GM18909 (cell line): ENCODE measurements around the gene AHR.

Experiments used
- ATAC-seq: cut with Tn5 transposase; IDR thresholded peaks from one replicate; pipeline ENCODE4 v1.9.1; 2021; ENCODE audit warnings: mild to moderate bottlenecking; ENCODE audit not compliant: unreplicated experiment, poor library complexity

The AHR gene

DNA sequence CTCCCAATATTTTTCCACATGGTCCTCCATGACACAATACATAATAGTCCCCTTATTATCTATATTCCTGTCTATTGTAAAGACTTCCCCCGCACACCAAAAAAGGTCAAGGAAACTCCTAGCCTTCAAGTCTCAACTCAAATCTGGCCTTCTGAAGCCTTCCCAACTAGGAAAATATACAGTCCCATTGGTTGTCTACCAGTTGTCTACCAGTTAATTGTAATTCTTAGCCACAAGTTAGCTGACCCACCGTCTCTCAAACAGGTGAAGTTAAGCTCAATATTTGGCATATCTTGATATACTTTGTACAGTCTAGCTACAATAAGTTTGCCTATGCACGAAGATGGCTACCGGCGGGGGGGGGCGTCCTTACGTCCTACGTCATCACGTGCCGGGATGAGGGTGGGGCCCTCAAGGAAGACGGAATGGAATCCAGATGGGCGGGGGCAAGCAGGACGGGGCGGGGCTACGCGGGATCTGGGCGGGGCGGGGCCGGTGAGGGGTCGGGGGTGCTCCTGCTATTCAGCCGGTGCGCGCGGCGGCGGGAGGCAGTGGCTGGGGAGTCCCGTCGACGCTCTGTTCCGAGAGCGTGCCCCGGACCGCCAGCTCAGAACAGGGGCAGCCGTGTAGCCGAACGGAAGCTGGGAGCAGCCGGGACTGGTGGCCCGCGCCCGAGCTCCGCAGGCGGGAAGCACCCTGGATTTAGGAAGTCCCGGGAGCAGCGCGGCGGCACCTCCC, at the start of gene AHR:
AHR (plus strand) TSS at position 551 of the 738 bp plus-strand sequence. CDS start 613 bp downstream, outside the sequence.
- peak; percentile 65 for ATAC-seq

DNA sequence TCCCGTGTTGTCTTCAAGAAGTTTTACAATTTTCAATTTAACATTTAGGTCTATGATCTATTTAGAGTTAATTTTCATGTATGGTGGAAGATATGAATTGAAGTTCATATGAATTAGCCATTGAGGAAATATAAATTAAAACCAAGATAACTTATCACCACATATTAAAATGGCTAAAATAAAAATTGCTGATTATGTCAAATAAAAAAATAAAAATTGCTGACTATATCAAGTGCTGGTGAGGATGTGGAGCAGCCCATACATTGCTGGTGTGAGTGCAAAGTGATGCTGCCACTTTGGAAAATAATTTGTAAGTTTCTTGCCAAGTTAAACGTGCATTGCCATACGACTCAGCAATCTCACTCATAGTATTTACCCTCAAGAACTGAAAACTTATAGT, 44.6 kb upstream of the AHR start:
- ATAC-seq: no peak

DNA sequence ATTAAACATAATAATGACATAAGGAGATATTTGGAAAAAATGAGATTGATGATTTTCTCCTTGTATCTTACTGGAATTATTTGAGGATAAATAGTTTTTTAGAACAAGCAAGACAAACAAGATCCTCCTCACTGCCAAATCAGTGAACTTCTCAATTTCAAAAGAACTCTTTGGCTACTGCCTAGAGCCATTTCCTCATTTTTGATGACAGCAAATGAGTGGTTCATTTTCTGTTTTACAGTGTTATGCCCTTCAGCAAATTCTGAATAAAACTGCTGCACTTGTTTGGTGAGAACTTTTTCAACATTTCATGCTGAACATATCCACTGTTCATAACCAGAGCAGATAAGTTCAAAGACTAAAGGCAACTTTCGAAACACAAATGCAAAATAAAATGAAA, 42.5 kb upstream of the AHR start:
- no peak for ATAC-seq

DNA sequence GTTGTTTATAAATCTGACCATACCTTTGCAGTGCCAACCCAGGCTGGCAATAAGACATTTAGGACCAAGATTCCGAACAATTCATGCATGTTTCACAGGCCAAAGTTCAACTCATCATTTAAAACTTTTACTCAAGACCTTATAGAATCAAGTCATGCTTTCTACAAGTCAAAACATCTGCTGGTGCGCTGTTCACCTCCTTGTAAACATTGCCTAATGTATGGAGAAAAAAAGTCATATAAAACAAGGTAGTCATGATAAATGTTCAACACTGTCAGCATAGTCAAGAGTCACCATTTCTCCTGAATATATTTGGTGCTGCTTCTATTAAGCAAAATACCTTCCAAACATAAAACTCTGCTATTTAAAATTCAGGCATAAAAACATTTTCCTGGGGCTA, 42.1 kb upstream of the AHR start:
- no peak for ATAC-seq

DNA sequence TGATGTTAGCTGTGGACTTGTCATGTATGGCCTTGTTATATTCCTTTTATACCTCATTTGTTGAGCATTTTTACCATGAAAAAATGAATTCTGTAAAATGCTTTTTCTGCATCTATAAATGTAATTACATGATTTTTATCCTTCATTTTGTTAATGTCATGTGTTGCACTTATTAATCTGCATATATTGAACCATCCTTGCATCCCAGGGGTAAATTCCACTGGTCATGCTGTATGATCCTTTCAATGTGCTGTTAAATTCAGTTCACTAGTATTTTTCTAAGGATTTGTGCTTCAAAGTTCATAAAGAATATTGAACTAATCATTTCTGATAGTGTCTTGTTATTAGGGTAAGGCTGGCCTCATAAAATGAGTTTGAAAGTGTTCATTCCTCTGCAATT, 31.9 kb upstream of the AHR start:
- ATAC-seq: no peak

DNA sequence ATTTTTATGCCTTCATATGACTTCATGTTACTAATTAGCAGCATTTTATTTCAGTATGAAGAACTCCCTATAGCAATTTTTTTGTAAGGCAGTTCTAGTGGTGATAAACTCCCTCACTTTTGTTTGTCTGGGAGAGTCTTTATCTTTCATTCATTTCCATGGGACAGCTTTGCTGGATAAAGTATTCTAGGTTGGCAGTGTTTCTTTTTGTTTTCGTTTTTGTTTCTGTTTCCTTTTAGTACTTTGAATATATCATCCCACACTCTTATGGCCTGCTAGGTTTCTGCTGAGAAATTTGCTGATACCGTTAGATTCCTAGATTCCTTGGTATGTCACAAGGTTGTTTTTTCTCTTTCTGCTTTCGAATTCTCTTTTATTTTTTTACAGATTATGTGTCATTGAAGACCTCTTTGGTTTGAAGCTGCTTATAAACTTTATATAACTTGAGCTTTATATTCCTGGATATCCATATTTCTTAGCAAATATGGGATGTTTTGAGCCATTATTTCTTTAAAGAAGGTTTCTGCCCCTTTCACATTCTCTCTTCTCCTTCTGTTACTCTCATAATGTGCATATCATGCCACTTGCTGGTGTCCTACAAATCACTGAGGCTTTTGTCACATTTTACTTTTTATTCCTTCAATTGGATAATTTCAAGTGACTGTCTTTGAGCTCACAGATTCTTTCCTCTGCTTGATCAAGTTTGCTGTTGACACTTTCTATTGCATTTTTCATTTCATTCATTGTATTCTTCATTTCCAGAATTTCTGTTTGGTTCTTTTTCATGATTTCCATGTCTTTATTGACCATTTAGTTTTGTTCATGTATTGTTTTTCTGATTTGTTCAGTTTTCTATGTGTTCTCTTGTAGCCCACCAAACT, 28.9 kb upstream of the AHR start:
- no peak for ATAC-seq

DNA sequence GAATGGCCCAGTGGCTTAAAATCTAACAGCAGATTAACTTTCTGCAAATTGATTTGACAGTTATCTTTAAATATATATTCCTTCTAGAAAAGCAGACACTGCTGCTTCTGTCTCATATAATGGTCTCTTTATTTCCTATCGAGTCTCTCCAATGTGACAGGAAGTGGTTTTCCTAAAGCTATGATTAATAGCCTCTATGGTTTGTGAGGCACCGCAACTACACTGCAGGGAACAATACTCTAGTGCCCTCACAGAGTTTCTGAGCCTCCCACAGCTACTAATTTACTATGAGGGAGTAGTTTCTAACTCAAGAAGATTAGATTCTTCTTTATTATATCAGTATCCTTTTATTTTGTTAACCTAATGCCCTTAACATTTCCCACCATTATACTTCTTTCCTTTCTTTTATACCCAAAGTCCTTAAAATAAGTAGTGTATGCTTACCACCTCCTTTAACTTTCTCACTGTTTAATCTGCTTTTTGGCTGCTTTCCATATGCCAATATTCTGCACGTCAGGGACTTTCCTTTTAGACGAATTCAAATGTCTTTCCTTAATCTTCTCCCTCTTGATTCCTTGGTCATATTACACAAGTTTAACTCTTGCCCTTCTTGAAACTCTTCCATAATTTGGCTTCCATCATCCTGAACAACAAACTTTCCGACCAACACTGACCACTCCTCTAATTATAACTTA, 23.8 kb upstream of the AHR start:
- ATAC-seq: no peak

DNA sequence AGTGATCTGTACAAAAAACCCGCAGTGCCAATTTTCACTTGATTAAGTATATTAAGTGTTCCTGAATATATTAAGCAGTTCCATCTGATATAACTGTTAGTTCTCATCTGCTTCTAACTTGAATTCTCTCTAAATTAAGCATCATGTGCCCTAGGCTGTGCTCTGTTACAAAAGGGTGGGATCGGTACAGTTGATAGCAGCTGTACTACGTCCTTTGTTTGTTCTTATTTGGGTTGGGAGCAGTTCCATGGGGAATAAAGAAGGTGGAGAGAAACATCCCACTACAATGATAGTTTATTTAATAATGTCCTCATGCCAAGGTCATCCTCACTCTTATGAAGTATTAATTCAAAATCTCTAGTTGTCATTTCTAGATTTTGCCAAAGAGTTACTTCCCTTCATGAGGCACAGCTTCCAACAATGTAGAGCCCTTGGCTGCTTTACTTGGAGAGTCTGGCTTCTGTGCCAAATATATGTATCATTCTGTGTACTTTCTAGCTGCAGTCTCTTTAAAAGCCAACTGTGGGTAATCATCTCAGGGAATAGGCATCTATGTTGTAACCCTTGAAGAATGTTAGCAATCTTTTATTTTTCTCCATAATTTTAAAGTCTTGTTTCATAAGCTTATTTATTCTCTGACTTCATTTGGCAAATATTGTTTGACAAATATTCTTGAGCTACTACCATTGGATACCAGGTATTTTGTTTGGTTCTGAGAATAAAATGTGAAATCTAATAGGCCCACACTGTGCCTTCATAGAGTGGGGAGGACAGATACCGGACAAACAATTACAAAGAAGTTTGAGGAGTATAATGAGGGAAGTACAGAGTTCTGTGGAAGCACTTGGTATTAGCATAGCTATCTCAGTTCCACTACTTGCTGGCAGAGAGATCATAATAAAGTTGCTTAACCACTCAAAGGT, 22.4 kb upstream of the AHR start:
- ATAC-seq: no peak

DNA sequence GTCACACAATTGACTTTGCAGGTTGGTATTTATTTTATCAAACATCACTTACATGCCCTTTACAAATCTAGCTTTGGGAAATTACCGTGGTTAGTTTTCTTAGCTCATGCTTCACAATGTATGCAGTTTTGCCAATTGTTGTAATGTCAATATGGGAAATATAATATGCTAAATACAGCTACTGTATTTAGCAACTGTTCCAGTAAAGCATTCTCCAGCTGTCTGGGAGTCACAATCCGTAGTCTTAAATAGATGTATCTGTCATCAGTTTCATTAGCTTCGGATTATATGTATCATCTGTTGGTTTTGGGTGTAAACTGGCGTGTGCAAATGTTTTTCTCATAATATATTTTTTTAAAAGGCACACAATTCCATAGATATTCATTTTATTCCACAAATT, 19.4 kb upstream of the AHR start:
- ATAC-seq: no peak

DNA sequence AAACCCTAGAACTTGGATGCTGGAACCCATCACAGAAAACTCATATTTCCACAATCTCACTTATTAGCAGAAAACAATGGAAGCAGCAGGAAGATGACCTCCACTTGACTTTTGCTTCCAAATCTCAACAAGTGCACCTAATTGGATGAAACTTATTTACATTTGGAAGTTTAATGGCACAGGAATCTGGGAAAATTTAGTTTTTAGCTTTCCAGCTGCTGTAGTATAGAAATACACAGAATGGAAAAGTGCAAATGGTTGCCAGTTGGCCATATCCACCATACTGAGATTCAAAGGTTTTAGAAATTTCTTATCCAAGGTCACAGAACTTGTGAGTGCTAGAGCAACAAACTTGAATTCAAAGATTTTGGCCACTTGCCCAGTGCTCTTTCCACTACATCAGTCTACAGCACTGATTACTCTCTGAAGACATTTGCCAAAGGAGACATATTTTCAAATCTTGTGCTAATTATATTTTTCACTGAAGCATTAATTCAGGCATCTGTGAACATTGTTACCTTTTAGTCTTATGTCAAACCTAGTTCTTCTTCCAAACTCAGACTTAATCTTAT, 9.3 kb upstream of the AHR start:
- no peak for ATAC-seq

DNA sequence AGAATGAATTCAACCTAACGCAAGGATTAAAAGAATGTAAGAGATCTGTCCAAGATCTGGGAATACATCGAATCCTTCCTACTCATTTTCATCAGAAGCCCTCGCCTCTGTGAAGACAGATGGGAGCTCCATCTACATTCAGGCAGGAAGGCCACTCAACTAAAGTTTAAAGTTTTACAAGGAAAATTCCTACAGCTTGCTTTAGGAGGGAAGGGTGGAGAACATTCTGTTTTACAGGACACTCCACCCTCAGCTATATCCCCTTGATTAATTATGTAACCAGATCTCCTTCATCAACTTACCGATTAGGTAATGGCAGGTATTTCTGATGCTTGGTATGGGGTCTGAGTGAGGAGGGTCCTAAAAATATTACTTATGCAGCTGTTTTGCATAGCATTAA, 5.6 kb upstream of the AHR start:
- no peak for ATAC-seq

DNA sequence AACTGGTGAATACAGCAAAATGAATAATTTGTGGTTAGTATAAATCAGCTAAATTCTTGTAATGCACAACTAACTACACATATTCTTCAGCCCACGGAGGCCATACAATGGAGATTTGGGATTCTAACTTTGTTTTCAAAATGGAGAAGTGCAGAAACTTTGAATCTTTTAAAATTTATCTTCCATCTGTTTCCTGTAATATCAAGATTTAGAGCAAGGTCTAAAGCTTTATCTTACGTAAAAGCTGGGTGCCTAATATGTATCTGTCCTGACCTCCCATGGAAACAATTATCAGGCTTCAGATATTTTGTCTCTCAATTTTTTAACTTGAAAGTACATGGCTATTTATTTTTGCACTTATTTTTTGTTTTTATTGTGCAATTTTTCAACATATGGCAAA, 5.0 kb upstream of the AHR start:
- no peak for ATAC-seq

DNA sequence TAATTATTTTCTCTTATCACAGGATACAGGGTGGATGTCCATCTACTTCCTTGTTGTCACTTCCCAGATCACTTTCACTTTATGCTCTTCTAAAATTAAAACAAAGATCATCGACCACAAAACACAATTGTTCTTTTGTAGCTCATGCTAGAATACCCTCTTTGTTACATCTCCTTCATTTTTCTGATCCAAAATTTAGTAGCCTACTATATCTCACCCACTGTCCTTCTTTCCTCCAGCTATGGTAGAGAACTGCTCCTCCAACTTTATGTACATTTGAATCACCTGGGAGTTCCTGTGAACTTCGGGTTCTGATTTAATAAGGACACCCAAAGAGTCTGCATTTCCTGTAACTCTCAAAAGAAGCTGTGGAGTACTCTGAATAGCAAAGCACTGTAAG, 1.2 kb upstream of the AHR start:
- no peak for ATAC-seq

DNA sequence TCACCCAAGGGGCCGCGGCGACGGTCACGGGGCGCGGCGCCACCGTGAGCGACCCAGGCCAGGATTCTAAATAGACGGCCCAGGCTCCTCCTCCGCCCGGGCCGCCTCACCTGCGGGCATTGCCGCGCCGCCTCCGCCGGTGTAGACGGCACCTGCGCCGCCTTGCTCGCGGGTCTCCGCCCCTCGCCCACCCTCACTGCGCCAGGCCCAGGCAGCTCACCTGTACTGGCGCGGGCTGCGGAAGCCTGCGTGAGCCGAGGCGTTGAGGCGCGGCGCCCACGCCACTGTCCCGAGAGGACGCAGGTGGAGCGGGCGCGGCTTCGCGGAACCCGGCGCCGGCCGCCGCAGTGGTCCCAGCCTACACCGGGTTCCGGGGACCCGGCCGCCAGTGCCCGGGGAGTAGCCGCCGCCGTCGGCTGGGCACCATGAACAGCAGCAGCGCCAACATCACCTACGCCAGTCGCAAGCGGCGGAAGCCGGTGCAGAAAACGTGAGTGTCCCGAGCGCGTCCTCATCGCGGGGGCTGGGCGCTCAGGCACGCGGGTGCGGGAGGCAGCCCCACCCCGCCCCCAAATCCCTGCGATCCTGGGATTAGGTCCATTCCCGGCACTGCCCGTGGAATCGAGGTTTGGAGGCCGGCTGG, 509 bp downstream of the AHR start:
- peak; percentile 37 for ATAC-seq

DNA sequence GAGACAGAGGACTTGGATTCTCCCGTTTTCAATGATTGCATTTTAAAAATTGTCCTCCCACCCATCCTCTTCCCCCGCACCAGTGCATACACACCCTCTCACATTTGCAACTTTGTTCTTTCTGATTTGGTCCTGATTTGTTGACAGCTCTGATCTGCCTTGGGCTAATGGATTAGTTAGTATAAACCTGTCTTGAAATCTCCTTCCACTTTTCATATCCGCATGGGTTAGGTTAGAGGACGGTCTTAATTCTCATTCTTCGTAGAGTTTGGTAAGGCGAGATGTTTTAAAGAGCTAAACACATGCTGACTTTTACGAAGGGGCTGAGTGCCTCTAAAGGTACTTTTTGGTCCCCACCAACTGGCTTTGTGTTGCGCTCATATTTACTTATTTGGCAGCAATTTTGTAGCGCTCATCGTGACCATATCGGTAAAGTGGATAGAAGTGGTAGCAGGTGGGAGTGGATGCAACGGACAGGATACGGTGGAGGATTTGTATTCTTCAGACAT, 1.1 kb downstream of the AHR start:
- peak; percentile 15 for ATAC-seq

DNA sequence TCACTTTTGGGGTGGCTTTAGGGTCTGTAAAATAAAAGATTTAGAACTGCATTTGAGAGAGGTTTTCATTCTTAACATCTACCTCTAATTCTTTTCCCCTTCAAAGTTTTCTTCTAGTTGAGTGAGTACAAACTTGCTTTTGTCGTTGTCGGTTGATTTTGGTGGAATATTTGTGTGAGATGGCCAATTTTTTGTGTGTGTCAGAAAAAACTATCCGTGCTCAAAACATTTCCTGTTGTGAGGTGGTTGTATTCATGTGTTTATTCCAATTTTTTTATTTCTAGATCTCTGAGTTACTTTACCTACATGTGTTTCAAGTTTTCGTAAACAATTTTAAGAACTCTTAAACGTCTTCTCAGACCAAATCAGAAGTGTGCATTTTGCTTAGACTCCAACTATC, 1.6 kb downstream of the AHR start:
- ATAC-seq: no peak

DNA sequence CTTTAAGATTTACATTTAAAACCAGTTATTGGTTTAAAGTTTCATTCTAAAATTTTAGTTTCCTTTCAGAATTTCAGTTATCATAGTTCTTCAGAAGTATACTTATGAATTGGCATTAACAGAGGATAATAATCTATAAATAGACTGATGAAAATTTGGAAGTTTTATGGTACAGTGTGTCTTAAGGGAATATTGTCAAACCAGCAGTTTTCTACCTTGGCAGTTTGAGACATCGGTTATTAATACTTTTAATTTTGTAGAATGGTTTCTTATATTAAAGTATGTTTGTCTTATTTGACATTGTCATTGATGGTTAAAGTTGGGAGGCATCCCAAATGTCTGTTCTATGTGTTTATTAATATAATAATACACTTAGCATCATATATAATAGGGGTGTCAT, 2.0 kb downstream of the AHR start:
- ATAC-seq: no peak

DNA sequence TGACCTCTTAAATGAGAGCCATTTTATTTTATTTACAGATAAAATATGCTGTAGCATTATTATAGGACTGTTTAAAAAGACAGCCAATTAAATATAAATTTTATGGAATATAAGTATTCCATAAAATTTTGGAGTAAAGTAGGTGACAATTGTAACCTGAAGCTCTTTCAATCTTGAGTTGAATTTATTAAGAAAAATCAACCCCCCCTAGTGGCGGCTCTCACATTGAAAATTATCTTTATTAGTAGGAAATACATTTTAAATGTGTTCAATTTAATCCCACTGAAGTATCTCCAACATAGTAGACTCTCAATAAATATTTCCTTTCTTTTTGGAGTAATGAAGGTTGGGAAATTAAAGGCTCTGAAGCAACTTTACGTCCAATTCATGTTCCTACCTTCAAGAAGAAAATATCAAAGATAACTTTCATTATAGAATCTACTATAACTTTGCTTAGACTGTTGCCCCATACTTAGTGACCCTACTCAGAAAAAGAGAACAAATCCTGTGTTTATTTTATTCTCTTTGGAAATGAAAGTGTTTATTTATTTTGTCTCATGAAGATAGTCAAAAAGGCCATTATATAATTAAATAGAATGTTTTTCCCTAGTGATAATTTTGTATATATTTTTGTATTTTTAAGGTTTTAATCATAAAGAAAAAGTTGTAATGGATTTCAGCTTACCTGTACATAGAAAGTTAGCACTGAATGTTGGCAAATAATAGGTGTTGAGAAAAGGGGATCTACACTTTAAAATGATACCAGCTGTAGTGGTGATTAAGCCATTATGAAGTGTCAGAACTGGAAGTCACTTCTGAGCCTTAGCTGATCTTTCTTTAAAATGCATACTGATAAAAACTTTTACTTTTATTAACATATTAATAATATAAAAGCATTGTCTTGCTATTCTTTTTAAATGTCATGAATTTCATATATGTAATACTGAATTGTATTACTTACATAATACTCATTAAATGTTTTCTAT, 3.3 kb downstream of the AHR start:
- no peak for ATAC-seq
